GM23338 (cell line): ENCODE results near the gene KLC1. TPM values are rescaled to one million over a fixed set of nuclear protein-coding genes. Genes with fewer than 3 reads are reported as not detected.

ENCODE experiments used
- ATAC-seq: fragments of 200-7000 bp; cut with Tn5 transposase; 3 replicates; pipeline ENCODE4 v1.9.1; 2020
- DNase-seq: peaks from one replicate; pipeline ENCODE4 v3.0.0-alpha.2; 2015; ENCODE audit warnings: low spot score
- H2AFZ ChIP-seq: fragments of 200-600 bp; sonication (generic); 2 replicates; pipeline ENCODE4 v1.8.0; 2016; ENCODE audit warnings: antibody characterized with exemption, mild to moderate bottlenecking, moderate library complexity
- H3F3A ChIP-seq: fragments of 200-600 bp; sonication (generic); replicated peaks from 2 replicates; pipeline ENCODE4 v1.8.0; 2017; ENCODE audit warnings: antibody characterized with exemption, mixed run types, low read depth
- H3K27ac ChIP-seq: fragments of 200-600 bp; sonication (generic); 2 replicates; pipeline ENCODE4 v1.6.1; 2016; ENCODE audit warnings: low read depth
- H3K27me3 ChIP-seq: fragments of 200-600 bp; sonication (generic); 2 replicates; pipeline ENCODE4 v1.8.0; 2016; ENCODE audit warnings: mild to moderate bottlenecking, mixed run types, moderate library complexity; ENCODE audit not compliant: insufficient read depth
- H3K36me3 ChIP-seq: fragments of 200-600 bp; sonication (generic); 2 replicates; pipeline ENCODE4 v1.8.0; 2016; ENCODE audit warnings: mild to moderate bottlenecking; ENCODE audit not compliant: insufficient read depth
- H3K4me1 ChIP-seq: fragments of 200-600 bp; sonication (generic); 2 replicates; pipeline ENCODE4 v1.8.0; 2016; ENCODE audit warnings: mild to moderate bottlenecking, moderate library complexity; ENCODE audit not compliant: insufficient read depth
- H3K4me2 ChIP-seq: fragments of 200-600 bp; sonication (generic); 2 replicates; pipeline ENCODE4 v1.7.1; 2017; ENCODE audit warnings: mixed run types
- H3K4me3 ChIP-seq: fragments of 200-600 bp; sonication (generic); 2 replicates; pipeline ENCODE4 v1.6.1; 2016; ENCODE audit warnings: mixed run types
- H3K79me2 ChIP-seq: fragments of 200-600 bp; sonication (generic); replicated peaks from 2 replicates; pipeline ENCODE4 v1.8.0; 2017; ENCODE audit warnings: mild to moderate bottlenecking; ENCODE audit not compliant: insufficient read depth
- H3K9me2 ChIP-seq: fragments of 200-600 bp; sonication (generic); 2 replicates; pipeline ENCODE4 v1.8.0; 2017; ENCODE audit not compliant: insufficient read depth
- H4K20me1 ChIP-seq: fragments of 200-600 bp; sonication (generic); replicated peaks from 2 replicates; pipeline ENCODE4 v1.8.0; 2017; ENCODE audit warnings: mild to moderate bottlenecking; ENCODE audit not compliant: insufficient read depth
- H3K27ac Mint-ChIP-seq: 2 replicates; pipeline ENCODE4 v1.8.0; 2020; ENCODE audit warnings: inconsistent platforms, mild to moderate bottlenecking, moderate library complexity, mixed read lengths
- H3K27me3 Mint-ChIP-seq: 3 replicates; pipeline ENCODE4 v1.8.0; 2022; ENCODE audit warnings: low read depth, mild to moderate bottlenecking, moderate library complexity, mixed read lengths, inconsistent platforms; ENCODE audit not compliant: insufficient read depth, poor library complexity
- H3K36me3 Mint-ChIP-seq: 3 replicates; pipeline ENCODE4 v1.8.0; 2021; ENCODE audit warnings: low read depth, mild to moderate bottlenecking, inconsistent platforms, moderate library complexity, mixed read lengths
- H3K4me1 Mint-ChIP-seq: 3 replicates; pipeline ENCODE4 v1.8.0; 2020; ENCODE audit warnings: mild to moderate bottlenecking, inconsistent platforms, mixed read lengths
- H3K4me3 Mint-ChIP-seq: 3 replicates; pipeline ENCODE4 v1.8.0; 2021; ENCODE audit warnings: moderate library complexity, mild to moderate bottlenecking, inconsistent platforms, mixed read lengths
- H3K9me3 Mint-ChIP-seq: 3 replicates; pipeline ENCODE4 v1.8.0; 2020; ENCODE audit warnings: moderate library complexity, mild to moderate bottlenecking, inconsistent platforms, mixed read lengths
- CTCF ChIP-seq, 2 experiments: fragments of 200-600 bp in 1 of 2; sonication (generic) in 1 of 2; conservative IDR thresholded peaks; 2 replicates each; pipeline versions ENCODE4 v1.5.1 to v1.6.1; 2016 to 2017; ENCODE audit warnings: antibody characterized with exemption in 2 of 2, low read depth in 2 of 2, mild to moderate bottlenecking in 2 of 2, moderate library complexity in 1 of 2
- EZH2phosphoT487 ChIP-seq: fragments of 200-600 bp; sonication (generic); IDR thresholded peaks from one replicate; pipeline ENCODE4 v1.8.1; 2018; ENCODE audit warnings: antibody characterized with exemption; ENCODE audit not compliant: unreplicated experiment
- NANOG ChIP-seq: IDR thresholded peaks from 2 replicates; pipeline ENCODE4 v1.6.1; 2016; ENCODE audit warnings: antibody characterized with exemption, borderline replicate concordance
- POLR2AphosphoS5 ChIP-seq: IDR thresholded peaks from 2 replicates; pipeline ENCODE4 v1.6.1; 2016; ENCODE audit warnings: antibody characterized with exemption, low read depth
- ZNF114 ChIP-seq: fragments of 250-450 bp; sonication (Bioruptor Pico); IDR thresholded peaks from 2 replicates; pipeline ENCODE4 v1.5.0; 2020; ENCODE audit warnings: mild to moderate bottlenecking, moderate library complexity
- ZNF331 ChIP-seq: fragments of 250-450 bp; sonication (Bioruptor Pico); IDR thresholded peaks from 2 replicates; pipeline ENCODE4 v1.5.0; 2020; ENCODE audit warnings: low read depth, mild to moderate bottlenecking, moderate library complexity
- ZNF462 ChIP-seq: fragments of 250-450 bp; sonication (Bioruptor Pico); IDR thresholded peaks from 2 replicates; pipeline ENCODE4 v1.5.0; 2020; ENCODE audit warnings: mild to moderate bottlenecking, moderate library complexity
- polyA plus RNA-seq: library from polyadenylated mRNA; unstranded; fragments of >200 nt; fragmentation: Nextera tagmentation; extraction: Ambion mirVana; gene quantifications from 2 replicates; pipeline ENCODE4 v1.2.1, GENCODE V29; 2016
- total RNA-seq: library from RNA; depleted of rRNA; stranded (reverse); fragments of >200 nt; shearing (Covaris generic); gene quantifications from 2 replicates; pipeline ENCODE4 v1.2.3, GENCODE V29; 2014

The KLC1 gene
- total and polyA plus RNA-seq, 2 experiments from 2014 or later: 165 to 308 TPM

GRCh38 chr14:103625356-103626095, 3.5 kb upstream of the KLC1 start (continued):
- TF ChIP-seq ZNF331 (CRISPR knock-in tag) (no peak), EZH2phosphoT487 (no peak), NANOG (no peak), POLR2AphosphoS5 (no peak), CTCF (conservative IDR thresholded peaks at IDR 0.05; ENCODE audit: low read depth in 2 of 2) (no peak)

GRCh38 chr14:103626146-103626850, 2.7 kb upstream of the KLC1 start:
- H3K4me1 Mint-ChIP-seq: peaks cover 17% of the 10 kb centered on the region
- peaks cover 13% of the 10 kb centered on the region for H4K20me1 ChIP-seq
- H3K4me3 ChIP-seq: no peak overlapping the region
- H3K4me3 Mint-ChIP-seq: no peak overlapping the region
- H2AFZ ChIP-seq: no peak overlapping the region
- ATAC-seq (no peak), DNase-seq (no peak)
- no peak overlapping the region for H3K27ac Mint-ChIP-seq
- no peaks in the 10 kb centered on the region; the same call in 2 of the 3 replicates for H3K36me3 Mint-ChIP-seq
- no peak overlapping the region for H3K4me2 ChIP-seq
- H3K27me3 Mint-ChIP-seq: peaks cover 6% of the 10 kb centered on the region
- H3K9me3 Mint-ChIP-seq: no peaks in the 10 kb centered on the region
- no peaks in the 10 kb centered on the region for H3K36me3 ChIP-seq
- TF ChIP-seq ZNF462 (CRISPR knock-in tag) (no peak), ZNF114 (no peak)
- no peaks in the 10 kb centered on the region for H3K9me2 ChIP-seq
- peaks cover 14% of the 10 kb centered on the region for H3K4me1 ChIP-seq
- 0 out of 2 replicates have a peak, but pooled peaks cover 11% of the 10 kb centered on the region for H3F3A ChIP-seq
- peaks cover 18% of the 10 kb centered on the region for H3K79me2 ChIP-seq
- H3K27ac ChIP-seq: no peak overlapping the region
- no peaks in the 10 kb centered on the region for H3K27me3 ChIP-seq
